ENCODE data around the gene ZNF775.

Gene ZNF775

GRCh38 chr7:150351587-150352194, 27.4 kb upstream of the ZNF775 start:
- TF ChIP-seq CTCF (IDR thresholded peaks at IDR 0.05) = no peak
- TF ChIP-seq ZFX (IDR thresholded peaks at IDR 0.05; ENCODE audit: borderline replicate concordance) = no peak
- H3K27ac ChIP-seq = no peak overlapping the region

- TF ChIP-seq CTCF (IDR thresholded peaks at IDR 0.05) (no peak), ZFX (IDR thresholded peaks at IDR 0.05; ENCODE audit: borderline replicate concordance) (no peak)
These were observed 23.5 kb upstream of the ZNF775 start for GRCh38 chr7:150355666-150356059.

GRCh38 chr7:150356265-150356897, 22.7 kb upstream of the ZNF775 start:
- TF ChIP-seq CTCF (IDR thresholded peaks at IDR 0.05) (peak; percentile 95), ZFX (IDR thresholded peaks at IDR 0.05; ENCODE audit: borderline replicate concordance) (no peak)
- H3K27ac ChIP-seq = peak overlapping the region; percentile 75

More at GRCh38 chr7:150355666-150356059, 23.5 kb upstream of the ZNF775 start:
- peak overlapping the region; percentile 75 for H3K27ac ChIP-seq

GRCh38 chr7:150357270-150357669, 21.9 kb upstream of the ZNF775 start:
- TF ChIP-seq ZFX (IDR thresholded peaks at IDR 0.05; ENCODE audit: borderline replicate concordance) (no peak), CTCF (IDR thresholded peaks at IDR 0.05) (no peak)
- H3K27ac ChIP-seq = no peak overlapping the region

DNA sequence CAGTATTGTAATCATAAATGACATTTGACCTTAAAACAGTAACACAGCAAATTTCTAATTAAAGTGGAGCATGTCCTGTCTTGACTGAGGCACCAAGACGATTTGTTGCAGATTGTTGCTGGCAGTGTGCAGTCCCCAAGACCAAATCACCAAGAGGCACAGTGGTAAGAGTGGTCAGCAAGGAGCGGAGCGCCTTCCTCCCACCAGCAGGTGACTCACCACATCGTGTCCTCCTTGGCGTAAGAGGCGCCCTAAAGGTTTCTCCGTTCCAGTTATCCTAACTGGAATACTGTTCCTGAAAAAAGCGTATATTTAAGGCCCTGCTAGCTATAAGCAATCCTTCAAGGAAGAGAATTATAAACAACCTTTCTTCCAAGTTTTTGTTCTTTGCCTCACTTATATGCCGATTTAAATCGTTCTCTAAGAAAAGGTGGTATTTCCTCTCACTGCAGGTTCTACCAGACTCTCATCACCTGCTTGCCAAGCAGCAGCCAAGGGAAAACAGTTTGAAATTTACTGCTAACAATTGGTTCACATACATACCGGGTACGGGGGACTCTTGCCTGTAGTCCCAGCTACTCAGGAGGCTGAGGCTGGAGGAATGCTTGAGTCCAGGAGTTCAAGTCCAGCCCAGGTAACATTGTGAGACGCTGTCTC, 21.2 kb upstream of the ZNF775 start:
- no peak overlapping the region for H3K27ac ChIP-seq
- TF ChIP-seq ZFX (IDR thresholded peaks at IDR 0.05; ENCODE audit: borderline replicate concordance) (no peak), CTCF (IDR thresholded peaks at IDR 0.05) (no peak)

DNA sequence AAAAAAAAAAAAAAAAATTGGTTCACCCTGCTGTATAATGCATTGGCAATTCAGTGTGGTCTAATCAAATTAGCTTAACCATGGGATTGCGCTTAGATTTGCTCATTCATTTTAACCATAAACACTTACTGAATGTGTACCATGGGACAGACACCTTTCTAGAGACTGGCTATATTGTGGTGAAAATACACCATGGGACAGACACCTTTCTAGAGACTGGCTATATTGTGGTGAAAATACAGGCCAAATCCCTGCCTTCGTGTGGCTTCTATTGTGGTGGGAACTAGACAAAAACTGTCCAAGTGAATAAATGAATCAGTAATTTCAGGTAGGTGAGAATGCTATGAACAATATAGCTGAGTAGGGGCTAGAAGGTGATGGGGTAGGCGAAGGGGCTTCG, 20.7 kb upstream of the ZNF775 start:
- H3K27ac ChIP-seq = no peak overlapping the region
- TF ChIP-seq ZFX (IDR thresholded peaks at IDR 0.05; ENCODE audit: borderline replicate concordance) (no peak), CTCF (IDR thresholded peaks at IDR 0.05) (no peak)

Measured in 22Rv1 (cell line).